HepG2 (cell line): ENCODE measurements around the gene GLE1. TPM values are rescaled to one million over a fixed set of nuclear protein-coding genes. Genes with fewer than 3 reads are reported as not detected.

Experiments used
- ARID5B ChIP-seq: IDR thresholded peaks from 2 replicates; pipeline ENCODE4 v1.4.0; 2020; ENCODE audit warnings: mild to moderate bottlenecking, missing genetic modification reagents
- FOXP1 ChIP-seq, 2 experiments: fragments of 450-650 bp in 1 of 2; IDR thresholded peaks; 2 replicates each; pipeline ENCODE4 v1.6.1; 2017 to 2018; ENCODE audit warnings: antibody characterized with exemption in 1 of 2
- JUND ChIP-seq: sonication (generic); formaldehyde crosslinking; IDR thresholded peaks from 2 replicates; pipeline ENCODE4 v1.8.0; 2022; ENCODE audit warnings: mild to moderate bottlenecking, missing genetic modification reagents
- KLF12 ChIP-seq: sonication (generic); formaldehyde crosslinking; IDR thresholded peaks from 2 replicates; pipeline ENCODE4 v1.4.0; 2020; ENCODE audit warnings: missing genetic modification reagents, borderline replicate concordance
- MTERF4 ChIP-seq: sonication (generic); formaldehyde crosslinking; IDR thresholded peaks from 2 replicates; pipeline ENCODE4 v1.8.0; 2023; ENCODE audit warnings: mild to moderate bottlenecking, missing genetic modification reagents
- NBN ChIP-seq: fragments of 450-650 bp; conservative IDR thresholded peaks from 2 replicates; pipeline ENCODE4 v1.6.1; 2017
- NONO ChIP-seq, 2 experiments: fragments of 450-650 bp in 1 of 2; sonication (generic) in 1 of 2; formaldehyde crosslinking in 1 of 2; IDR thresholded peaks in 1 of 2; conservative IDR thresholded peaks in 1 of 2; 2 replicates each; pipeline versions ENCODE4 v1.6.1 to v1.8.0; 2017 to 2022; ENCODE audit warnings: mild to moderate bottlenecking in 1 of 2, missing genetic modification reagents in 1 of 2, moderate library complexity in 1 of 2
- POGK ChIP-seq: sonication (generic); formaldehyde crosslinking; conservative IDR thresholded peaks from 2 replicates; pipeline ENCODE4 v1.8.0; 2022; ENCODE audit warnings: mild to moderate bottlenecking, moderate library complexity, missing genetic modification reagents
- STAT5B ChIP-seq: sonication (generic); formaldehyde crosslinking; IDR thresholded peaks from 2 replicates; pipeline ENCODE4 v1.4.0; 2020; ENCODE audit warnings: missing genetic modification reagents
- THAP11 ChIP-seq: IDR thresholded peaks from 2 replicates; pipeline ENCODE4 v1.6.1; 2016; ENCODE audit warnings: missing biosample characterization, missing genetic modification reagents
- YEATS4 ChIP-seq: sonication (generic); formaldehyde crosslinking; IDR thresholded peaks from 2 replicates; pipeline ENCODE4 v1.4.0; 2020; ENCODE audit warnings: missing genetic modification reagents, borderline replicate concordance
- ZNF180 ChIP-seq: sonication (generic); formaldehyde crosslinking; IDR thresholded peaks from 2 replicates; pipeline ENCODE4 v1.4.0; 2020; ENCODE audit warnings: low read depth, missing genetic modification reagents, borderline replicate concordance
- ZNF607 ChIP-seq: sonication (generic); formaldehyde crosslinking; IDR thresholded peaks from 2 replicates; pipeline ENCODE4 v1.5.1; 2020; ENCODE audit warnings: missing genetic modification reagents, mild to moderate bottlenecking, borderline replicate concordance
- ZNF614 ChIP-seq: IDR thresholded peaks from 2 replicates; pipeline ENCODE4 v1.6.1; 2018; ENCODE audit warnings: missing biosample characterization, missing genetic modification reagents, inconsistent platforms, borderline replicate concordance
- ZNF737 ChIP-seq: sonication (generic); formaldehyde crosslinking; IDR thresholded peaks from 2 replicates; pipeline ENCODE4 v1.5.0; 2020; ENCODE audit warnings: missing genetic modification reagents, mild to moderate bottlenecking, borderline replicate concordance
- ZNF792 ChIP-seq: IDR thresholded peaks from 2 replicates; pipeline ENCODE4 v1.6.1; 2016
- polyA plus RNA-seq, 8 experiments: library from polyadenylated mRNA; depleted of rRNA in 3 of 8; stranded (reverse) in 7 of 8; unstranded in 1 of 8; fragments of >200 nt; fragmentation: Illumina TruSeq in 4 of 8; extraction: Trizol in 4 of 8; gene quantifications; 2 replicates each; pipeline versions ENCODE4 v1.2.1 to v1.2.3, GENCODE V29; 2011 to 2016; ENCODE audit warnings: low read depth in 4 of 8, missing spikeins in 1 of 8, mixed read lengths in 1 of 8; ENCODE audit not compliant: insufficient read depth in 1 of 8
- total RNA-seq, 5 experiments: library from RNA; depleted of rRNA; stranded (reverse); fragments of >200 nt; fragmentation: Illumina TruSeq; extraction: Trizol; gene quantifications; 2 replicates each; pipeline ENCODE4 v1.2.3, GENCODE V29; 2016; ENCODE audit warnings: low read depth in 1 of 5

Gene GLE1
- total and polyA plus RNA-seq, 2 of the 13 experiments (the other 11 are each of a cell fraction or from before 2014, with no cell fraction given) = 14.7 to 28.8 TPM

GRCh38 chr9:128558431-128559310 is 54.2 kb downstream of the GLE1 start (continued):
- TF ChIP-seq POGK (CRISPR knock-in tag) (no peak), NBN (no peak), FOXP1 (IDR thresholded peaks at IDR 0.05) (no peak), FOXP1 (CRISPR knock-in tag; IDR thresholded peaks at IDR 0.05) (no peak), ZNF792 (no peak), MTERF4 (CRISPR knock-in tag) (no peak), ZNF607 (CRISPR knock-in tag) (no peak), YEATS4 (CRISPR knock-in tag) (peak; percentile 28; the same call in 1 of the 2 replicates), ZNF614 (CRISPR knock-in tag) (no peak), THAP11 (no peak), ARID5B (CRISPR knock-in tag) (0 out of 2 replicates have a peak, but pooled peaks have one; percentile 9), KLF12 (no peak), ZNF737 (CRISPR knock-in tag) (no peak), NONO (IDR thresholded peaks at IDR 0.05) (no peak), NONO (CRISPR knock-in tag; conservative IDR thresholded peaks at IDR 0.05) (no peak), ZNF180 (CRISPR knock-in tag) (no peak), JUND (CRISPR knock-in tag) (0 out of 2 replicates have a peak, but pooled peaks have one; percentile 19), STAT5B (CRISPR knock-in tag) (no peak)
